ENCODE measurements around the gene PSMD11. TPM values are rescaled to one million over a fixed set of nuclear protein-coding genes. Genes with fewer than 3 reads are reported as not detected.

Gene PSMD11
- polyA plus RNA-seq, 5 donors, result 71.1 to 89.5 (median 78.6) TPM

DNA sequence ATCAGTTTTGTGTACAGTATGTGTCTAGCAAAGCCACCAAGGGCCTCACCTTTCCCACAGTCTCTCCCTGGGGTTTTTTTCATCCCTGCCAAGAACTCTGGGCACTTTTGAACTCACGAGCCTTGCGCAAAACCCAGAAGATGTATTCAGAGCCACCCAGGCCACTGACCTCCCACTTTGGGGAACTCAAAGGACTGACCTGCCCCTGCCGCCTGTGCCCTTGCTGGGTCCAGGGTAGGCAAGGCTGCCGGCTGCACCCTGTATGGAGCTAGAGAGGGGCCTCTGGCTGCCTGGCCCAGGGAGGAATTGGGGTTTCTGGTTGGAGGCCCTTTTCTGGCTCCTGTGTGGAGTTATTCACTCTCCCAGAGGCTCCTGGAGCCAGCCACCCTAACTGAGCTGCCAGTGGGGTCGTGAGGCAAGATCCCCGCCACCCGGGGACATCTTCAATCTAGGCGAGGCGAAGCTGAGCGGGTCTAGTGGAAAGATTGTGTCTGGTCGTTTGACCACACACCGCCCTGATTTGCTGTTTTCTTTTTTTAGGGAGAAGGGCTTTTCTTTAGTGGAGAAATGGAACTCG lies 44.4 kb downstream of the PSMD11 start:
- no peak for DNase-seq

DNA sequence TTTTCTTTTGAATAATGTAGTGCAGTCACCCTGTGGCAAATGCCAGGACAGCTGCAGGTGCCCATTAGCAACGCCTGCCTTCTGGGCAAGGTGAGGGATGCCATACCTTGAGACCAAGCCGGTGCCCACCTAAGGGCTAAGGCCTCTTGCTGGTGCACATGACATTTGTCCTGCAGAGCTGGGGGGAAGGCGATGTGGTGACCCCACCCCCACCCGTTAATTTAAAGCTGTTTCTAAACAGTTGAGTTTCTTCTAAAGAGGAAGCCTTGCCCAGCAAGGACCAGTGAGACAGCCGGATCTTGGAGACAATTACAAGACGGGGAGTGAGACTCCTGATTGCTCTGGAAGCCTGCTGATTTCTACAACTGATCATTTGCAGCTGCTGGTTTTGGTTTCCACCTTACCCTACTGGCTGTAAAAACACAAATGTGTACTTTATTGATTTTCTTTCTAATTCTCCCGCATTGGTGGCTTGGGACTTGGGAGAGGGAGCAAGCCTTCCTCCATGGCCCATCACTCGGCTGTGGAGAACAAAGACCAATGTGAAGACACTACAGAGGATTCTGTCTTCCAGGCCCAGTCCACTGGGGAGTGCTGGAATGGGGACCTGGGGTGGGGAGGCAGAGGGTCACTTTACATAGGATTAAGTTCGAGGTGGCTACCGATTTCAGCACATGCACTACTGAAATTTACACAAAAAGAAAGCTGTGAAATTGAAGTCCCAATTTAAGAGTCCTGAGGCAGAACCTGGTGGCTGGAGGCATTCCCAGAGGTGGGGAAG lies 45.2 kb downstream of the PSMD11 start:
- DNase-seq, result no peak

DNA sequence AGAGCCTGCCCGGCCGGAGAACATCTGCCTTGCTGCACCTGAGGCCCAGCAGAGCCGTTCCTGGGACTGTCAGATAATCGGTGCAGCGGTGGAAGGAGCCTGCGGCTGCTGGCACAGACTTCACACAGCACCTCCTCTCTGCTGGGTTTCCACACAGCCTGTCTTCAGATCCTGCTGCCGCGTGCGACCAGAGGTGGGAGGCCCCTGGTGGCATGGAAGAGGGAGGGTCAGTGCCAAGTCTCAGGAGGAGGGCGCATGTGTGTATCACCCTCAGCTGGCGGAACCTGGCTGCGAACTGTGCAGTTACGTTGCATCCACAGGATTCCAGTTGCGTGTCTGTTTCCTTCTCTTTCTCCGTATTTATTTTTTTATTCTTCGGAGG lies 45.8 kb downstream of the PSMD11 start:
- no peak for DNase-seq

DNA sequence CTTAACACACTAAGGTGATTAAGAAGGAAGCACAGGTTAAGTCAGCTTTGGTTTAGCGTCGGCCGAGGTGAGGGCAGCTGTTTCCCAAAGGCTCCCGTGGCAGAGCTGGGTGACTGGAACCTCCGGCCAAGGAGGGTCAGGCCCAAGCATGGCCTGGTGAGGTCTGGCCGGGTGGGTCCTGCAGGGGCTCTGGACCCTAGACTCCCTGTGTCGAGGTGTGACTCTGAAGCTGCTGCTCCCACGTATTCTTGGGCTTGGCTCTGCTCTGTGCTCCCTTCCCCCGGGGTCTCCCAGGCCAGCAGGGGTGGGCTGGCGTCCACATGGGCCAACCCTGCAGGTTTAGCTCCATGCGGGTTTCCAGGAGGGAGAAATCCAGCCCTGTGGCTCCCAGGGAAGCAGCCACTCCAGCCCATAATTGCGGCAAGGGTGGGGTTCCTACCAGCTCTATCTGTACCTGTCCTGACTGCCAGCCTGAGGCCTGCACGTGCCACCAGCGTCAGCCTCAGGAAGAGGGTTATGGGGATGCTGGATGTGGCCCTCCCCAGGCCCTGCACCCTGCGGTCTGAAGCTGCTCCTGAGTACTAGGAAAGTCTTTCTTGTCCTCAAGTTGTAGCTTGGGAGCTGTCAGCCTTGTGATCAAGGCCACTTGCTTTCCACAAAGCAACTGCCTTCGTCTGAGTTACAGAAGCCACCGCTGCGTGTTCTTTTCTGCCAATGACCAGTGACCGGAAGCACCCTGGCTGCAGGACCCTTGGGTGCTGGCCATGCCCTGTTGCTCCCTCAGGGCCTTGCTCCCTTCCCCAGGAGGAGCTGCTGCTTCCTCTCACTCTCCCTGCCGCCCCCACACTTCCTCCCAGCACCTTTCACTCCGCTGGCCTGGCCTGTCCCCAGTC lies 47.3 kb downstream of the PSMD11 start:
- no peak for DNase-seq

DNA sequence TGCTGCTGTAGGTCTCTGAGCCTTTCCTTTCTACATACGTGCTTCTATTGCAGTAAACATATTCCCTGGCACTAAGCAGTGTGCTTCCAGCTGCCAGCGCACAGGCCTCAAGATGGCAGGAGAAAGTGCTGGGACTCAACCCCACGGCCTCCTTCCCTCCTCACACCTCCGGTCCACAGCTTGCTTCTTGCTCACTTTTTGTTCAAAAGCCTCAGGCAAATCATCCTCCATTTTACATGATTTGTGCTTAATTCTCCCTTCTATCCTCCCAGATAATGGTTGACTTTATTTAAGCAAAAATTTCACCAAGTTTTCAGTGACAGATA lies 47.9 kb downstream of the PSMD11 start:
- DNase-seq, result no peak

DNA sequence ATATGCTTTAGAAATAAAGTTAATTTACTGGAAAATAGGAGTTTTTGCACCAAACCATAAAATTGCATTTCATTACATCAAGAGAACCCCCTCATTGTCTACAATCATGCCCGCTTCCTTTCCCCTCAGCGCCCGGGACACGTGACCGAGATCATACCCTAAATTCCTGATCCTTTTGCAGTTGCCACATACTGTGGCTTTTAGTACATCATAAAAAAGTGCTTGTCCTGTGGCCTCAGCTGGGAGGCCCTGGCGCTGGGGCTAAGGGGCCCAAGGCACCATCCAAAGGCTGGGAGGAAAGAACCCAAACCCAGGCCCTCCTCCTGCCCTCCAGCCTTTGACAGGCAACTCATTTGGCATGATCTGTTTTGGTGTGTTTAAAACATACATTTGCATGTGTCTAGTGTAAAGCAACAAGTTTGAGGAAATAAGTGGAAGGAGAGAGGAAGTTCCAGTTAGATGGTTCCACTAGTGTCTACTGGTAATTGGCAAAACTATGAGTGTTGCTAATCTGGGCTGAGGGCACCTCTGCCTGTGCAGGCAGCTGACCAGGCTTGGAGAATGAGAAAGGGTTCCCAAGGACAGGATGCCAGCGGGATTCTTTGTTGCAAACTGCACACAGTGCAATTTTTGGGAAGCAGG lies 48.5 kb downstream of the PSMD11 start:
- no peak for DNase-seq

DNA sequence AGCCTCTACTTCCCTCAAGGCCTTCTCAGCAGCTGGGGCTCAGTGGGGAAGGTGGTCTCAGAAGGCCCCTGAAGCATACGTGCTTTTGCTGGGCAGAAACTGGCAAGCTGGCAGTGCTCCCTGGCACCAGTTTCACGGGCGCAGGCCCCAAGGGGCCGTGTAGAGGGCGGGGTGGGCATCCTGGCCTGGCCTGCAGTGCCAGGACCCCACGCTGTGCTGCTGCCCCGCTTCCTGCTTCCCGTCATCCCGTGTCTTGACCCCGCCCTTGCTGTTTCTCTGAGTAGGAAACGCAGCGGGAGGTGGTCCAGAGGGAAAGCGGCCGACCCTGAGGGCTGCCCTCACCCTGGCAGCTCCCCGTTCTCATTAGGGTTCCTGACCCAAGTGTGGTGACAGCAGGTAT lies 49.3 kb downstream of the PSMD11 start:
- DNase-seq, result no peak

DNA sequence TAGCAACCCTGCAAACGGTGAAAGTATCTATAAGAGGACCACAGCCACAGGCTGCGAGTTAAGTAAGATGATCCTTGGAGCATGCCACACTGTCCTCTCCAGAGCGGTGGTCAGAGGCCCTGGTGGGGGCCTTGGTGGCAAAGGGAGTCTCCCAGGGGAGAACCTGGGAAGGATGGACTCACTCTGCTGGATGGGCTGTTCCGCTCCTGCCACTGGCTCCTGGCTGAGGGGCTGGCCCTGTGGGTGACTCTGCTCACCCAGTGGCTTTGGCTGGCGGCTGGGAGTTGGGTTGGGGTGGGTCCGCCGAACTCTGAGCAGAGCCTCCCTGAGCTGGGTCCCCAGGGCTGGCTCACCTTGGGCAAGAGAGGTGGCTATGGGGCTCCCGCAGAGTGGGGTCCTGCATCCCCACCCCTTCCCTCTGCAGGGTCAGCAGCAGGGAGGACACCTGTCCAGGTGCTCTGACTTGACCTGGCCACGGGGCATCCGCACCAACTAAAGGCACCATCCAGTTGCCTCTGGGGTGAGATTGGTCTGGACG lies 49.7 kb downstream of the PSMD11 start:
- no peak for DNase-seq

DNA sequence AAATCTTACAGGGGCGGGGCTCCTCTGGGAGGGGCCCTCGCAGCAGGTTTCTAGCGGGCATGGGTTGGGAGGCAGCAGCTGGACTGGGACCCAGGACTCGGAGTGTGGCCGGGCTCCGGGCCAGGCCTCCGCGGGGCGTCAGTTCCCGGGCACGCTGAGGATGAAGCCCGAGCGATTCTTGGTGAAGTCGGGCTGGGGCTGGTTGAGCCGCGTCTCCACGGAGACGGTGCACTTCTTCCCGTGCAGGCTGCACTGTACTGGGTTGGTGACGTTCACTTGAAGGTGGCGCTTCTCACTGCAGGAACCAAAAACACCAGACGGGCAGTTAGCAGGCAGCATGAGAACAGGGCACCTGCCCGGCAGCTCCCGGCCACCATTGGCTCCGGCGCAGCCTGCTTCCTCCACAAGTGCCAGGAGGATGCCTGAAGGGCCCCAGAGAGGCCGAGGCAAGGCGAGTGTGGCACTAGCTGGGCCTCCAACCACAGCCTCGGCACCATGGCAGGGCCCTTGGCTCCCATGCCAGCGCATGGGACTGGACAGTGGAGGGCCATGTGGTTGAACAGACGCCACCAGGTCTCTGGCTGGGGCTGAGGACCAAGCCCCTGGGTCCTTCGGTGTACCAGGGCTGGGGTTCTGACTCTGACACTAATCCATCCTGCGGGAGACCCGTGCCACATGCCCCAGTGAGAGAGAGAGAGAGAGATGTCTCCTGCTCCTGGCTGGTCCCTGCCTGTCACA lies 50.5 kb downstream of the PSMD11 start:
- DNase-seq, result no peak

DNA sequence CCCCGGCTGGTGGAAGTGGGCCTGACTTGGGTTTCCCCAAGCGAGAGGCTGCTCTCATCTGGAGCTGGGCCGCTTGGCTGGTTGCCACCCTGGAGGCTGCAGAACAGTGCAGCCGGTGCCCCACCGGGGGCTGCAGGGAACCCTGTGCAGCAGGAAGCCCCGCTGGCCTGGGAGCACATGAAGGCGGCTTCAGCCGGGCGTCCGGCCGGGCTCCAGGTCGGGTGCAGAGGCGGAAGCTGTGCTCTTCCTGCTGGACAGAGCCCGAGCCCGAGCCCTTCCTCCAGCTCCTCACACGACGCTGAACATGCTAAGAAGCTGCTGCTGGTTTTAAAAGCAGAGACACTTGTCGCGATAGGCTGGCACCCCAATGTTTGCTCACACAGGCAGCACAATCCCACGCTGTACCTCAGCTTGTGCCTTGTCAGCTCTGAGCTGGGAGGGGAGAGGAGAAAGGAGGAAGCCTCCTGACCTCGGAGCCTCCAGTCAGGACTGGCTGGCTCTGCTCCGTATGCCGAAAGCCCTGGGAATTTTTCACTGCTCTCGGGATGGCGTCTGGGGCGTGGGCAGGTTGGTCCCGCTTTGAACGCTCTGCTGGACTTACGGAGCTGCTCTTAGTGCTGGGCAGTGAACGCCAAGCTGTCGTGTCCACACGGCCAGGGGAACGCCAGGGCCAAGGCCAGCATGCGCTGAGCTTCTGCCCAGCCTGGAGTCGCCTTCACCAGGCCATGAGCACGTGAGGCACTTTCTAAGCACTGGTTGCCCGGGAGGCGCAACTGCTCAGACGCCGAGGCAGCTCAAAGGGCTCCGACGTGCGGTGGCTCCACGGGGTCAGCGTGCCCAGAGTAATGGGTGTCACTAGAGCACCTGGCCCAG lies 51.3 kb downstream of the PSMD11 start:
- DNase-seq, result peak in 1 of 2 donors; percentile 36

DNA sequence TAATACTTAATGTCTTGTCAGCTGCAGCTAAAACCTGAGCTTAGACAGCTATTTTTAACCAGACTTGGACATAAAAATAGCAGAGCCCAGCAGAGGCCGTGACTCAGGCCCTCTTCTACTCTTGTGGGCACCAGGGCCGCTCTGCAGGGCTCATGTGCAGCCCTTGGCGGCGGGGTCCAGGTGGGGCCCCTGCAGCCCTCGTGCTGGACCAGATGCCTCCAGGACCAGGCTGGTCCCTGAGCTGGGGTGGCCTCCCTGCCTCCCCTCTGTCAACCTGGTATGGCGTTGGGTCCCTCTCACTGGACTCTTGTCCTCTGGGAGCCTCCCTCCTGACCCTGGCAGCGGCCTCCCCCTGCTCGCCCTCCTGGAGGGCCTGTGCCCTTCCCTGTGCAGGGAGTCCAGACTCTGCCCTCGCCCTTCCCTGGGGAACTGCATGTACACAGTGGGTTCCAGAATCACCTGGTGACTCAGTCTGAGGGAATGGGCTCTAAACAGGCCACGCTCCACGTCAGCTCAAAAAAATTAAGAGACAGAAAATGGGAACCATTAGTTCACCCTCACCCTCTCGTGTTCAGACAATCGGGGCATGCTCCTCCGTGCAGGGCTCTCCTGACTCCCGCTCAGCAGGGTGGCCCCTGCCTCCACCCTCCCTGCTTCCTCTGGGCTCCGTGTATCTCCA lies 52.2 kb downstream of the PSMD11 start:
- no peak for DNase-seq

DNA sequence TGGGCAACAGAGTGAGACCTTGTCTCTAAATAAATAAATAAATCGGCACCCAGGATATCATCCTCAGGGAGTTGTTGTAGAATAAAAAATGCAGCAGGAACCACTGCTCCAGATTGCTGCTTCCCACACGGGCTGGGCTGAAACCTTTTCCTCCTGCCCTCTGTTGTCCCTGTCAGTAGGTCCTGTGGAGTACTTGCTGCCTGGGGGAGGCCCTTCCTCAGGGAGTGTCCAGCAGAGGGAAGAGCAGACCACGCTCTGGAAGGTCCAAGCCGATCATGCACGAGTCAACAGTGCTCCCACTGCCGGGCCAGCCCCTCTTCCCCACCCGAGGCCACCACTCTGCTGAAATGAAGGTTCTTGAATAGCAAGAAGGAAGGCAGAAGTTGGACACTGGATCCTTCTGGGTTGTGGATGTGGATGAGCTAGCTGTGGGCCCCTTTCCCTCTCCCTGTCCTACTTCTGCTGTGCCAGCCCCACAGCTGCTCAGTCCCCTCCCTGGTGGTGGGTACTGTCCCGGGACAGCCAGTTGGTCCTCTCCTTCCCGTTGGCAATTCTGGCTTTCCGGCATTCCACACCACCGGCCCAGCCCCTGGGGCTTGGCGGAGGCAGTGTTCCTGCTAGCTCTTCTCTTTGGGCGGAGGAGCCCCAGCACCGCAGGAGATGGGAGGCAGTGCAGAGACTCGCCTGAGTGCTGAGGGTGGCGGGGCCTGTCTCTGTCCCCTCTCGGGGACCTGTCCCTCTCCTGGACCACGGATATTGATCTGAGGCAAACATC lies 53.3 kb downstream of the PSMD11 start:
- DNase-seq, result no peak

DNA sequence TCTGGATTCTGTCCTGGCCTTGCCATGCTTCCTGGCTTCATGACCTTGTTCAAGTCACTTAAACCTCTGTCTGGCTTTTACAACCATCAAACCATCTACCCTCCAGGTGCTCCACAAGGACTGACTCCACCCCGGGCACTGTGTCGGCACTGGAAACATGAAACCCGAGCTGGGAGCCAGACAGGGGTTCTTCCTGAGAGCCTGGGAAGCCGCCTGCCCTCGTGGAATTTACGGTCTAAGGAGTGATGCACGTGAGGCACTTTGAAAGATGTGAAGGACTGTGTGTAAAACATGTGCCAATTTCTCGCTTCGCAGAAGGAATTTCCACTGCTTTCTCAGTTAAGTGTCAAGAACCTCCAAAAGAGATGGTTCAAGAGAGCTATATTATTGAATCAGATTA lies 54.1 kb downstream of the PSMD11 start:
- no peak for DNase-seq

DNA sequence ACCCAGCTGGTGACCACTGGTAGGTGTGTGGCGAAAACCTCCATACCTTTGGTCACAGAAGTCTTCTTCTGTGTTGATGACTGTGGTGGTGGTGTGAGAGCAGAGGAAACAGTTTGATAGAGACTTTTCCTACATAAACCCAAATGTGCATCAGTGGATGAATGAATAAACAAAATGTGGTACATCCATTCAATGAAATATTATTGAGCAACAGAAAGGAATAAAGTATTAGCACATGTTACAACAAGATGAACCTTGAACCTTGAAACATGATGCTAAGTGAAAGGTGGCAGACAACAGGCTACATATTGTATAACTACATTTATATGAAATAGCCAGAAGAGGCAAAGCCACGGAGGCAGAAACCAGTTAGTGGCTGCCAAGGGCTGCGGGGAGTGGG lies 57.7 kb downstream of the PSMD11 start:
- DNase-seq, result no peak

DNA sequence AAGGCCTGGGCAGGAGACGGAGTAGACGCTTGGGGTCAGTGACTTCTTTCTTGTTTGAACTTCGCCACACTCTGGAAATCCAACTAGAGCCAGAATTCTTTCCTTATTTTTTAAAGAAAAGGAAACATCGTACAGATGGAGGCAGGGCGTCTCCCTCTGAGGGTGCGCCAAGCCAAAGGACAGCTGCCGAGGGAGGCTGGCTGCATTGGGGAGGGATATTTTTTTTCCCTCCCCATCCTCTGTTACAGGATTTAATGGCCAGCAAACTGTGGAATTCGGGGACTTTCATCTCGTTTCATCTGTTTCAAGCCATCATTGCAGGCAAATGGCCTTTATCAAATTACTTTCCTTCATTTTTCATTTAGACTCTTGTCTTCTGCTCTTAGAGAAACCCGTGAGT lies 58.4 kb downstream of the PSMD11 start:
- DNase-seq, result no peak

DNA sequence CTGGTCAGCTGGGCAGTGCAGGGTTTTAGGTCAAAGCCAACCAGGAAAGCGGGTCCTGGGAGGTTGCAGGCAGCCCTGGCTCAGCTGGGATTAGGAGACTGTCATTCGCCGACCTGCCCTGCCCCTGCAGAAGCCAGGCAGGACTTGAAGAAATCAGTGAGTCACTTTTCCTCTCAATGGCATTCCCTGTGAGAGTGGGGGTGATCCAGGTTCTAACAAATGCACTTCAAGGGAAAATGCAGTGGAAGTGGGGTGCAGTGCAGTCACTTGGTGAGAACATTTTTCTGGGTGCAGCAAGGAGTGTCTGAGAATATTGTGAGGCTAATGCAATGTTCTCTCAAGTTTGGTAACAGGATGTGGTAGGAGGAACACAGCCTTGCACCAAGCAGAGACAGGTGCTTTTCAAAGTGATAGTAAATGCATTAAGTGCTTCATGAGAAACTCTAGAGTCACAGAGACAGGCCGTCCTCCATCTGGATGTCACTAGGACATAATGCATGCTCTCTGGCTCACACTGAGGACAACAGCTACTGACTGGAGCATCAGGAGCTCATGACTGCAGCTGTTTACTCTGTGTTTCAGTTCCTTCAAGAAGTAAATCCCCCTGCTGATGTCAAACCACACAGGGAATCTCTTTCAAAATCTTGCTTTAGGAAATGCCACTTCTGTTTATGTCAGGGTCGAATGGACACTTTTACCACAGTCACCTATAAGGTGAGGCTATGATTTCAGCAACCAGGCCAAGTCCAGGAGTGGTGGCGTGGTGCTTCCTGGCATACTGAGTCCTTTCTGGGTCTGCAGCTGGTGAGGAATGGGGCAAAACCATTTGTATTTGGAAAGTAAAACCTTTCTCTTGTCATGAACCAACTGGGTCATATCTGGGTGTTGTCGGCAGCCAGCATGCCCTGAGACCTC lies 59.2 kb downstream of the PSMD11 start:
- no peak for DNase-seq

DNA sequence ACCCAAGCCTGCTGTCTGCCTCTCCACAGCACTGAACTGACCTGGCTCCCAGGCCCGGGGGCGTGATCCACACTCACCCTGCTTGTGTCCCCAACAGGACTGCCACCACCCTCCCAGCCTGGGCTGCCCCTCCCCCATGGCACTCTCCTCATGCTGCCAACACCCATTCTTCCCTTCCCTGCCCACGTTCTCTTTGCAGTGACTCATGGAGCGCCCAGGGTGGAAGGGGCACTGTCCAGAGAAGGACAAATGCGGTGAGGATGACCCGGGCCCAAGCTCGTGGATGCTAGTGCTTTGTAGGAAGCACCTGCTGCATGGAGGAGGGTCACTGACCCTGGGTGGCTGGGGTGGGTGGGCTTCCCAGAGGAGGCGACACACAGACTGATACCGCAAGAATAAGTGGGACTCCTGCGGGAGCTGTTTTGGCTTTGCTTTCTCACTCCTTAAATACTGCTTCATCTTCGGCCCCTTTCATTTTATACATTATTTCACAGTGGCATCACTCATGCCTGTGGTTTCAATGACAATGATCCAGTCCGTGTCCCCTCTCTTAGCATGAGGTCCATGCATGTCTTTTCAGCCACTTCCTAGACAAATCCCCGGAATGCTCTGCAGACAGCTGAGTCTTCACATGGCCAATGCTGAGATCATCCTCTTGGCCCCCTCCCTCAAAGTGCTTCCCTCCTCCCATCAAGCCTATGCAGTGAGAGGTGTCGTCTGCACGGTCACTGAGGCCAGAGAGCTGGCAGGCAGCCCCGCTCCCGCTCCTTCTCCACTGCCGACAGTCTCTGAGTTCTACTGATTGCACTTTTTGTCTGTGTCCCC lies 60.1 kb downstream of the PSMD11 start:
- DNase-seq, result no peak
